ENCODE measurements around the gene NETO2. TPM values are rescaled to one million over a fixed set of nuclear protein-coding genes. Genes with fewer than 3 reads are reported as not detected.
"Not testable (repeated sequence)": the region's sequence is repeated elsewhere in the genome, so short reads cannot be mapped to it uniquely, and the experiment has no call there.

The NETO2 gene
- 10 to 100 TPM; 18.7 to 59.8 (median 30.5) TPM for total RNA-seq
- polyA plus RNA-seq = 10 to 100 TPM in 1 of 3 donors, 1 to 10 TPM in 2; 6.6 to 12.2 (median 6.8) TPM
- long read RNA-seq, donor 1, full-length matches to known transcripts = 8 of 8 reads
- long read RNA-seq, donor 1, partial matches to known transcripts = 0 of 8 reads
- long read RNA-seq, donor 1, other reads (novel, unspliced or antisense) = 0 of 8 reads
- long read RNA-seq, donor 2, full-length matches to known transcripts = 9 of 9 reads
- long read RNA-seq, donor 2, partial matches to known transcripts = 0 of 9 reads
- long read RNA-seq, donor 2, other reads (novel, unspliced or antisense) = 0 of 9 reads

DNA sequence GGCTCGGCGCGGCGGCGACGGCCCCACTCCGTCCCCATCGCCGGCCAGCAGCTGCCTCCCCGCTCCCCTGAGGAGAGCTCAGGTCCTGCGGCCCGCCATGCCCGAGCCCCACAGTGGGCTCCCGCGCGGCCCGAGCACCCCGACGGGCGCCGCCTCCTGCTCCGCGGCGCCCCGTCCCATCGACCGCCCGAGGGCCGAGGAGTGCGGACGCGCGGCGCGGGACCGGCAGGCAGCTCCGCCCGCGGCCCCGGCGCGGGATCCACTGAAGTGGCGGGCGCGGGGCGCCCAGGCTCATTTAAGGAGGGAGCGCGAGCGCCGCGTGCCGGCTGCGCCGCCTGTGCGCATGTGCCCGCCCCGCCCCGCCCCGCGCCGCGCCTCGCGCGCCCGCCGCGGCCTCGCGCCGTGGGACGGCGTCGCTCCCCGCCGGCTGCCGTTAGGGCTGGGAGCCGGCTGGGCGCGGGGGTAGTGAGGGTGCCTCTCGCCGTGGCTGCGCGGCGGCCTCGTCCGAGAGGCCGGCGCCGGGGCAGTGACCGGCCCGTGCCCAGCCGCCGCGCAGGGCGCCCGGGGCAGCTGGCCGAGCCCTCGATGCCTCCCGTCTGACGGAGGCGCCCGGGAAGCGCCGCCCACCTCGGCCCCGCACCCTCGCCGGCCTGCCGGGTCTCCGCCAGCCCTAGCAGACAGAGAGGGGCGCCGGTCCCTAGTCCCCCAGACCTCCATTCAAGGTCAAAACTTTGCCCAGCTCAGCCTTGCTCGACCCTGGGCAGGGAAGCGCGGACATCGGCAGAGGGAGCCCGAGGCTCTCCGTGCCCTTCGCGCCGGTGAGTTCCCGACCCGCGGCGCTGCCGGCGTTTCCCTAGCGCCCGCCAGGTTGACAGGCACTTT is at the start of gene NETO2:
Gene NETO2, minus strand, starts transcription at position 269 of the 882 bp plus-strand sequence. CDS start 333 bp downstream, outside the sequence.
- Histone ChIP-seq H3K4me1 (peaks cover 3 to 51% (median 27%) of the 10 kb centered on the region in 6 donors), H3K36me3 (no peaks in the 10 kb centered on the region), H3K27me3 (replicated peaks in 1 of 7) (peaks cover 0 to 38% (median 6%) of the 10 kb centered on the region in 7 donors), H3K4me3 (peak within 1 kb of the TSS; percentile 53 to 88 (median 68)), H3K9me3 (no peaks in the 10 kb centered on the region), H3K27ac (peak within 1 kb of the TSS; percentile 27 to 90 (median 86))
- peak; percentile 92 for DNase-seq
- intact Hi-C loops (cut with DNase I; ENCODE audit: low total_unique reads) = loop anchor here (5.0 to 10.0 kb wide), 3 partner anchors 107 to 1013 kb away; partner anchors contain the start of genes ABCC12 and DNAJA2
- 0 to 1% (median 0%) methylated on average over 1 to 130 of the region's 130 CpGs for WGBS, 5 donors
- TF ChIP-seq, protein P1, sequence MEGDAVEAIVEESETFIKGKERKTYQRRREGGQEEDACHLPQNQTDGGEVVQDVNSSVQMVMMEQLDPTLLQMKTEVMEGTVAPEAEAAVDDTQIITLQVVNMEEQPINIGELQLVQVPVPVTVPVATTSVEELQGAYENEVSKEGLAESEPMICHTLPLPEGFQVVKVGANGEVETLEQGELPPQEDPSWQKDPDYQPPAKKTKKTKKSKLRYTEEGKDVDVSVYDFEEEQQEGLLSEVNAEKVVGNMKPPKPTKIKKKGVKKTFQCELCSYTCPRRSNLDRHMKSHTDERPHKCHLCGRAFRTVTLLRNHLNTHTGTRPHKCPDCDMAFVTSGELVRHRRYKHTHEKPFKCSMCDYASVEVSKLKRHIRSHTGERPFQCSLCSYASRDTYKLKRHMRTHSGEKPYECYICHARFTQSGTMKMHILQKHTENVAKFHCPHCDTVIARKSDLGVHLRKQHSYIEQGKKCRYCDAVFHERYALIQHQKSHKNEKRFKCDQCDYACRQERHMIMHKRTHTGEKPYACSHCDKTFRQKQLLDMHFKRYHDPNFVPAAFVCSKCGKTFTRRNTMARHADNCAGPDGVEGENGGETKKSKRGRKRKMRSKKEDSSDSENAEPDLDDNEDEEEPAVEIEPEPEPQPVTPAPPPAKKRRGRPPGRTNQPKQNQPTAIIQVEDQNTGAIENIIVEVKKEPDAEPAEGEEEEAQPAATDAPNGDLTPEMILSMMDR (IDR thresholded peaks at IDR 0.05 in 8 of 11, conservative IDR thresholded peaks at IDR 0.05 in 3 of 11) = peak in 9 of 11 experiments; percentile 29 to 75 (median 41)
- peak in 1 of 3 donors; percentile 22 for TF ChIP-seq POLR2A (IDR thresholded peaks at IDR 0.05)
- peak in 2 of 3 donors; percentile 34 to 50 for TF ChIP-seq POLR2AphosphoS5 (IDR thresholded peaks at IDR 0.05)

DNA sequence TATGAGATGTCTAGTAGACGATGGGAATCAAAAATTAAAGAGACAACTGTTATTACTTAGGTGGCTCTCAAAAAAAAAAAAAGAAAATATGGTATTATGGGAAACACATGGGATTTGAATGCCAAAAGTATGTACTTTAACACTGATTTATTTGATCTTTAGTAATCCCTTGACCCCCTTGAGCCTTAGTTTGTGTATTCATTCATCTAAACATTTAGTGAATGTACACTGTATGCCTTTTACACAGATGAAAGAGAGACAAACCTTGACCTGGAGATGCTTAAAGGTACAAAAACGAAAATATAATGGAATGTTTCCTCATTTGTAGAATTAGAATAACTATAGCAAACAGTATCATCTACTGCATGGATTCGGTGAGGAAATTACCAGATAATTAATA is 38.6 kb upstream of the NETO2 start:
- H3K4me1 ChIP-seq = no peaks in the 10 kb centered on the region
- H3K36me3 ChIP-seq = peaks cover 0 to 11% (median 0%) of the 10 kb centered on the region in 6 donors
- H3K9me3 ChIP-seq = peaks cover 0 to 9% (median 0%) of the 10 kb centered on the region in 8 donors
- intact Hi-C loops (cut with DNase I; ENCODE audit: low total_unique reads) = no loop called here
- WGBS, 5 donors = 93 to 95% (median 95%) methylated on average over 3 of the region's 3 CpGs
- H3K27ac ChIP-seq = no peak overlapping the region
- no peaks in the 10 kb centered on the region for H3K27me3 ChIP-seq (replicated peaks in 1 of 7)
- H3K4me3 ChIP-seq = no peak overlapping the region
- TF ChIP-seq POLR2AphosphoS5 (IDR thresholded peaks at IDR 0.05) (no peak), POLR2A (IDR thresholded peaks at IDR 0.05) (no peak)
- TF ChIP-seq, protein P1 (IDR thresholded peaks at IDR 0.05 in 8 of 11, conservative IDR thresholded peaks at IDR 0.05 in 3 of 11) = no peak
- no peak for DNase-seq

- intact Hi-C loops (cut with DNase I; ENCODE audit: low total_unique reads) = not testable (repeated sequence)
- 91 to 99% (median 98%) methylated on average over 7 to 31 of the region's 31 CpGs for WGBS, 5 donors
Measured at GRCh38 chr16:47181066-47181465, 37.3 kb upstream of the NETO2 start.

GRCh38 chr16:47180073-47180472 is 36.3 kb upstream of the NETO2 start:
- no peaks in the 10 kb centered on the region for H3K27me3 ChIP-seq (replicated peaks in 1 of 7)
- no peak overlapping the region for H3K4me3 ChIP-seq
- H3K27ac ChIP-seq = no peak overlapping the region
- no peaks in the 10 kb centered on the region for H3K4me1 ChIP-seq
- peaks cover 0 to 9% (median 0%) of the 10 kb centered on the region in 8 donors for H3K9me3 ChIP-seq
- no peak for TF ChIP-seq POLR2A (IDR thresholded peaks at IDR 0.05)
- no peak for TF ChIP-seq POLR2AphosphoS5 (IDR thresholded peaks at IDR 0.05)
- TF ChIP-seq, protein P1 (IDR thresholded peaks at IDR 0.05 in 8 of 11, conservative IDR thresholded peaks at IDR 0.05 in 3 of 11) = no peak
- 89 to 98% (median 95%) methylated on average over 7 to 8 of the region's 8 CpGs for WGBS, 5 donors
- no peak for DNase-seq
- peaks cover 0 to 16% (median 0%) of the 10 kb centered on the region in 6 donors for H3K36me3 ChIP-seq
- intact Hi-C loops (cut with DNase I; ENCODE audit: low total_unique reads) = no loop called here

More at GRCh38 chr16:47181066-47181465, 37.3 kb upstream of the NETO2 start:
- DNase-seq; H3K4me3 ChIP-seq; H3K27me3 ChIP-seq (replicated peaks in 1 of 7); H3K9me3 ChIP-seq; H3K27ac ChIP-seq; H3K4me1 ChIP-seq: not testable (repeated sequence)
- peaks cover 0 to 11% (median 0%) of the 10 kb centered on the region in 6 donors for H3K36me3 ChIP-seq
